H1 (cell line): Measurements from ENCODE around the gene PDE6D. TPM values are rescaled to one million over a fixed set of nuclear protein-coding genes. Genes with fewer than 3 reads are reported as not detected.

Experiments used
- CTCF ChIA-PET: fragments of 300-600 bp; sonication (Branson Sonifier 250); formaldehyde crosslinking; loops from one replicate; lab custom pipeline; 2021; ENCODE audit not compliant: partially characterized antibody; lab: Charles Lee
- POLR2A ChIA-PET: fragments of 300-600 bp; sonication (Branson Sonifier 250); formaldehyde crosslinking; loops from one replicate; lab custom pipeline; 2021; ENCODE audit warnings: inconsistent platforms; ENCODE audit not compliant: partially characterized antibody; lab: Charles Lee
- DNase-seq, 2 experiments: peaks; one replicate each; pipeline versions ENCODE4 v3.0.0 to v3.0.0-alpha.2; 2010 to 2022; ENCODE audit warnings: low spot score in 2 of 2, low read depth in 1 of 2, mixed read lengths in 1 of 2
- FAIRE-seq: peaks from 2 replicates; lab custom pipeline; 2011; peaks lifted over from hg19 to GRCh38; lab: Jason Lieb, UNC
- H2AFZ ChIP-seq: 2 replicates; pipeline ENCODE4 v1.8.1; 2012; ENCODE audit warnings: low read length, inconsistent platforms
- H2AK5ac ChIP-seq: 2 replicates; pipeline ENCODE4 v1.6.1; 2013; ENCODE audit warnings: low read depth, low read length
- H2BK120ac ChIP-seq: replicated peaks from 2 replicates; pipeline ENCODE3; 2013; ENCODE audit warnings: low read depth, low read length, inconsistent platforms
- H2BK12ac ChIP-seq: 2 replicates; pipeline ENCODE4 v1.6.1; 2013; ENCODE audit warnings: low read depth, low read length
- H2BK15ac ChIP-seq: 2 replicates; pipeline ENCODE4 v1.6.1; 2013; ENCODE audit warnings: low read length
- H2BK20ac ChIP-seq: 2 replicates; pipeline ENCODE4 v1.6.1; 2013; ENCODE audit warnings: low read length
- H2BK5ac ChIP-seq: 2 replicates; pipeline ENCODE4 v1.6.1; 2013; ENCODE audit warnings: low read depth, low read length
- H3K14ac ChIP-seq: 2 replicates; pipeline ENCODE4 v1.6.1; 2013; ENCODE audit warnings: inconsistent platforms; ENCODE audit not compliant: insufficient read length
- H3K18ac ChIP-seq: 2 replicates; pipeline ENCODE4 v1.6.1; 2013; ENCODE audit warnings: low read length; ENCODE audit errors: extremely low read depth
- H3K23ac ChIP-seq: 2 replicates; pipeline ENCODE4 v1.6.1; 2013; ENCODE audit warnings: inconsistent platforms; ENCODE audit not compliant: insufficient read length
- H3K23me2 ChIP-seq: 2 replicates; pipeline ENCODE4 v1.6.1; 2013; ENCODE audit warnings: low read depth, low read length
- H3K27ac ChIP-seq: 2 replicates; pipeline ENCODE4 v1.6.1; 2011; ENCODE audit warnings: low read depth, low read length, inconsistent platforms
- H3K27me3 ChIP-seq, 4 experiments: replicated peaks in 1 of 4; 1 replicate in 1 of 4; 2 replicates in 3 of 4; pipeline versions ENCODE4 v1.6.1 to v1.8.1; 2011 to 2013; ENCODE audit warnings: low read length in 3 of 4, mild to moderate bottlenecking in 3 of 4, inconsistent platforms in 2 of 4, mixed read lengths in 2 of 4, moderate library complexity in 1 of 4; ENCODE audit not compliant: control insufficient read depth in 3 of 4, insufficient read depth in 3 of 4; ENCODE audit errors: extremely low read depth in 1 of 4
- H3K36me3 ChIP-seq, 4 experiments: 2 replicates each; pipeline versions ENCODE4 v1.6.1 to v1.8.1; 2011 to 2013; ENCODE audit warnings: mild to moderate bottlenecking in 4 of 4, low read length in 3 of 4, moderate library complexity in 2 of 4, control low read depth in 1 of 4, inconsistent platforms in 1 of 4; ENCODE audit not compliant: insufficient read depth in 4 of 4, control insufficient read depth in 2 of 4
- H3K4ac ChIP-seq: replicated peaks from 2 replicates; pipeline ENCODE3; 2013; ENCODE audit warnings: low read length, low read depth, mixed read lengths, inconsistent platforms; ENCODE audit not compliant: insufficient read length
- H3K4me1 ChIP-seq, 4 experiments: replicated peaks in 1 of 4; 1 replicate in 1 of 4; 2 replicates in 3 of 4; pipeline versions ENCODE4 v1.6.1 to v1.8.1; 2011 to 2013; ENCODE audit warnings: low read length in 3 of 4, inconsistent platforms in 2 of 4, mixed read lengths in 1 of 4; ENCODE audit not compliant: insufficient read depth in 4 of 4, control insufficient read depth in 3 of 4
- H3K4me2 ChIP-seq, 2 experiments: 2 replicates each; pipeline versions ENCODE4 v1.6.1 to v1.8.1; 2011 to 2013; ENCODE audit warnings: low read depth in 2 of 2, low read length in 2 of 2, control low read depth in 1 of 2, inconsistent platforms in 1 of 2, mild to moderate bottlenecking in 1 of 2; ENCODE audit not compliant: insufficient read depth in 1 of 2
- H3K4me3 ChIP-seq, 4 experiments: fragments of 200-600, 300-600 bp in 1 of 4; sonication (generic), shearing (Covaris generic), sonication (Bioruptor Twin) in 1 of 4; 2 replicates each; pipeline versions ENCODE4 v1.5.1 to v1.8.1; 2011 to 2016; ENCODE audit warnings: low read length in 4 of 4, low read depth in 3 of 4, control low read depth in 2 of 4, inconsistent platforms in 2 of 4, mild to moderate bottlenecking in 2 of 4, mixed read lengths in 1 of 4, moderate library complexity in 1 of 4; ENCODE audit not compliant: insufficient read depth in 2 of 4; ENCODE audit errors: extremely low read depth in 1 of 4
- H3K56ac ChIP-seq: replicated peaks from 2 replicates; pipeline ENCODE3; 2013; ENCODE audit warnings: low read depth, mild to moderate bottlenecking, mixed read lengths, low read length, inconsistent platforms; ENCODE audit not compliant: insufficient read length
- H3K79me1 ChIP-seq: 2 replicates; pipeline ENCODE4 v1.6.1; 2013; ENCODE audit warnings: low read depth, low read length, control low read depth
- H3K79me2 ChIP-seq, 2 experiments: 2 replicates each; pipeline versions ENCODE4 v1.6.1 to v1.8.1; 2012 to 2013; ENCODE audit warnings: low read length in 2 of 2, mild to moderate bottlenecking in 2 of 2, inconsistent platforms in 1 of 2; ENCODE audit not compliant: insufficient read depth in 2 of 2, control insufficient read depth in 1 of 2
- H3K9ac ChIP-seq, 4 experiments: replicated peaks in 1 of 4; 1 replicate in 1 of 4; 2 replicates in 3 of 4; pipeline versions ENCODE4 v1.6.1 to v1.8.1; 2011 to 2013; ENCODE audit warnings: low read depth in 3 of 4, low read length in 3 of 4, control low read depth in 2 of 4, mild to moderate bottlenecking in 2 of 4, moderate library complexity in 2 of 4, inconsistent platforms in 1 of 4; ENCODE audit errors: extremely low read depth in 1 of 4
- H3K9me3 ChIP-seq, 2 experiments: 2 replicates each; pipeline versions ENCODE4 v1.6.1 to v1.8.1; 2012 to 2013; ENCODE audit warnings: mild to moderate bottlenecking in 2 of 2, moderate library complexity in 2 of 2, control low read depth in 1 of 2, inconsistent platforms in 1 of 2, low read depth in 1 of 2, low read length in 1 of 2, mixed read lengths in 1 of 2; ENCODE audit not compliant: insufficient read depth in 2 of 2
- H4K20me1 ChIP-seq, 2 experiments: replicated peaks in 1 of 2; 2 replicates each; pipeline versions ENCODE3 to v1.8.1; 2011 to 2013; ENCODE audit warnings: inconsistent platforms in 2 of 2, low read length in 2 of 2, mild to moderate bottlenecking in 1 of 2; ENCODE audit not compliant: insufficient read depth in 2 of 2, control insufficient read depth in 1 of 2
- H4K5ac ChIP-seq: 2 replicates; pipeline ENCODE4 v1.6.1; 2013; ENCODE audit warnings: low read length, low read depth, mixed read lengths, inconsistent platforms; ENCODE audit not compliant: insufficient read length
- H4K8ac ChIP-seq: 2 replicates; pipeline ENCODE4 v1.8.0; 2013; ENCODE audit warnings: mild to moderate bottlenecking, moderate library complexity, low read length, inconsistent platforms; ENCODE audit not compliant: insufficient read depth; ENCODE audit errors: extremely low read depth
- H4K91ac ChIP-seq: replicated peaks from 2 replicates; pipeline ENCODE3; 2013; ENCODE audit warnings: low read length, mixed read lengths, inconsistent platforms; ENCODE audit not compliant: insufficient read length
- JUND ChIP-seq: IDR thresholded peaks from 2 replicates; pipeline ENCODE4 v1.6.1; 2011; ENCODE audit warnings: mild to moderate bottlenecking, improper control_type of control experiment, low read length
- MAX ChIP-seq: IDR thresholded peaks from 2 replicates; pipeline ENCODE4 v1.6.1; 2012; ENCODE audit warnings: inconsistent platforms
- NANOG ChIP-seq: IDR thresholded peaks from 2 replicates; pipeline ENCODE4 v1.6.1; 2011; ENCODE audit warnings: low read length, low read depth, mild to moderate bottlenecking, inconsistent platforms; ENCODE audit not compliant: insufficient read depth, poor library complexity, severe bottlenecking
- PHF8 ChIP-seq: fragments of 200-600 bp; sonication (generic); conservative IDR thresholded peaks from 2 replicates; pipeline ENCODE4 v1.7.1; 2012; ENCODE audit warnings: low read depth, mild to moderate bottlenecking, inconsistent platforms, low read length, moderate library complexity
- RBBP5 ChIP-seq: IDR thresholded peaks from 2 replicates; pipeline ENCODE4 v1.7.1; 2012; ENCODE audit warnings: low read depth, mild to moderate bottlenecking, inconsistent platforms, low read length, moderate library complexity, borderline replicate concordance
- SUZ12 ChIP-seq: fragments of 200-600 bp; sonication (generic); IDR thresholded peaks from 2 replicates; pipeline ENCODE4 v1.6.1; 2012; ENCODE audit warnings: mild to moderate bottlenecking, inconsistent platforms, low read length, moderate library complexity, mixed read lengths
- TAF7 ChIP-seq: optimal IDR thresholded peaks from 2 replicates; pipeline ENCODE3; 2011; ENCODE audit warnings: low read depth, mild to moderate bottlenecking, inconsistent platforms, low read length, moderate library complexity, borderline replicate concordance
- TCF12 ChIP-seq: IDR thresholded peaks from 2 replicates; pipeline ENCODE4 v1.6.1; 2011; ENCODE audit warnings: low read depth, mild to moderate bottlenecking, low read length
- WGBS, 2 experiments: shearing (Covaris generic) in 1 of 2; methylation state at CpG; one replicate each; pipeline versions ENCODE4 v1.1.6 to v1.1.7; 2013 to 2015; ENCODE audit warnings: low lambda C conversion rate in 2 of 2, mixed read lengths in 2 of 2, inconsistent platforms in 1 of 2, low coverage in 1 of 2, missing lambda C conversion rate in 1 of 2; ENCODE audit not compliant: insufficient replicate concordance in 2 of 2, insufficient coverage in 1 of 2, insufficient read length in 1 of 2; ENCODE audit errors: extremely low coverage in 1 of 2, missing lambda C conversion rate in 1 of 2; 5-methylcytosine and 5-hydroxymethylcytosine counted together
- polyA plus RNA-seq, 7 experiments: library from polyadenylated mRNA; depleted of rRNA in 3 of 7; stranded (reverse) in 5 of 7; unstranded in 2 of 7; fragments of >200 nt in 5 of 7; fragments of 200-250 nt in 2 of 7; gene quantifications; 1 replicate in 5 of 7; 2 replicates in 1 of 7; 4 replicates in 1 of 7; pipeline versions ENCODE4 v1.2.1 to v1.2.3, GENCODE V29; 2011 to 2013; ENCODE audit warnings: missing spikeins in 2 of 7, mixed read lengths in 2 of 7
- total RNA-seq: library from RNA; stranded (reverse); fragmentation: NEBNext Ultra II Directional; extraction: Animal tissue kit (Norgen Biotek cat#: 25700); gene quantifications from 2 replicates; pipeline ENCODE4 v1.2.1, GENCODE V29; 2021

The PDE6D gene
- total and polyA plus RNA-seq, 2 of the 8 experiments (the other 6 are each of a cell fraction or from before 2014, with no cell fraction given): 33.7 to 63.9 TPM

- Histone ChIP-seq H4K8ac (no peak overlapping the region), H2BK5ac (no peak overlapping the region), H2BK20ac (no peak overlapping the region), H4K5ac (no peak overlapping the region), H2AFZ (no peak overlapping the region), H2AK5ac (no peak overlapping the region), H3K4me1 (no peaks in the 10 kb centered on the region), H2BK15ac (no peak overlapping the region), H3K27me3 (no peaks in the 10 kb centered on the region), H3K4me2 (no peak overlapping the region), H3K56ac (no peak overlapping the region), H3K79me2 (no peaks in the 10 kb centered on the region), H2BK12ac (no peak overlapping the region), H3K36me3 (0 out of 8 replicates have a peak, but pooled peaks cover 0 to 5% (median 0%) of the 10 kb centered on the region in 4 experiments), H3K9ac (no peak overlapping the region), H3K4me3 (no peak overlapping the region), H4K91ac (no peak overlapping the region), H4K20me1 (no peaks in the 10 kb centered on the region), H3K27ac (no peak overlapping the region), H3K23ac (no peak overlapping the region), H3K9me3 (peaks cover 5% of the 10 kb centered on the region in 2 experiments; a peak in 2 of 4 replicates), H3K4ac (no peak overlapping the region), H3K23me2 (no peaks in the 10 kb centered on the region), H3K79me1 (no peaks in the 10 kb centered on the region), H2BK120ac (no peak overlapping the region), H3K14ac (no peak overlapping the region), H3K18ac (no peak overlapping the region)
- ChIA-PET CTCF (interaction anchor here (0.6 to 2.6 kb wide), 4 partner anchors 17 to 86 kb away, joined by 3 to 7 read pairs (median 4); no protein-coding TSS in a partner anchor), POLR2A (no interaction called here)
- no peak for FAIRE-seq
- 86% methylated on average over 2 of the region's 2 CpGs; no CpG with 5 or more reads in 1 of the 2 experiments for WGBS, 2 experiments
- no peak for DNase-seq
- TF ChIP-seq TCF12 (no peak), JUND (no peak), SUZ12 (no peak), PHF8 (no peak), MAX (no peak), TAF7 (no peak), NANOG (no peak), RBBP5 (no peak)
Measured at GRCh38 chr2:231819447-231820042, 38.5 kb upstream of the PDE6D start.
